Hematopoietic multipotent progenitor cell treated with erythropoietin and hydrocortisone succinate and interleukin-3 and kit ligand, for 15 days (in vitro differentiated cells): Measurements from ENCODE around the gene IAH1.

Source experiments
- DNase-seq: peaks from one replicate; pipeline ENCODE4 v3.0.0-alpha.2; 2015; ENCODE audit warnings: low spot score

IAH1 gene, protein sequence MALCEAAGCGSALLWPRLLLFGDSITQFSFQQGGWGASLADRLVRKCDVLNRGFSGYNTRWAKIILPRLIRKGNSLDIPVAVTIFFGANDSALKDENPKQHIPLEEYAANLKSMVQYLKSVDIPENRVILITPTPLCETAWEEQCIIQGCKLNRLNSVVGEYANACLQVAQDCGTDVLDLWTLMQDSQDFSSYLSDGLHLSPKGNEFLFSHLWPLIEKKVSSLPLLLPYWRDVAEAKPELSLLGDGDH

DNA sequence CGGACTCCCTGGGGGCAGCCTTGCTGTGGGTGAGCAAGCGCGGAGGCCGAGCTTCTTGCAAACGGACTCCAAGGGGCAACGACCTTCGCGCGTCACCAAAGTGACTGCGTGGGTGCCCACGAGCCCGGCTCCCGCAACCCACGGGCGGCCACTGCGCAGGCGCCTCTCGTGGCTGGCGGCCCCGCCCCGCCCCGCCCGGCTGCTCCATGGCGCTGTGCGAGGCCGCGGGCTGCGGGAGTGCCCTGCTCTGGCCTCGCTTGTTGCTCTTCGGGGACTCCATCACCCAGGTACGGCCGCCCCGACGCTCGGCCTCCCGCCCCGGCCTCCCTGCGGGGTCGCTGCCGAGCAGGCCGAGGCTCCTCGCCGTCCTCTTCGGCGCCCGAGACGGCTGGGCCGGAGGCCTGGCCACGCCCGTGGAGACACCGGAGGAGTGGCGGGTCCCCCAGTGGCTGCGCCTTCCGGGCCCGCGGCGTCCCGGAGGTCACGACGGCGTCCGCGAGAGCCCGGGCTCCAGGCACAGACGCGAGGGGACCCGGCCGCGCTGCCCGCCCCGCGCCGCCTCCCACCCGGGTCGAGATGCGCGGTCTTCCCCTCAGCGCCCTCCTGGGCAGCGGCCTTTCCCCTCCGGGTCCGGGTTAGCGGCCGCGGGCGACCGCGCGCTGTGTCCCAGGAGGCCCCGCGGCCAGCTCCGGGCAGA lies at the start of gene IAH1:
IAH1 (plus strand) TSS at position 191 of the 697 bp plus-strand sequence; CDS start at position 207, 16 bp downstream.
- DNase-seq = peak; percentile 68

- DNase-seq = no peak
Observed at GRCh38 chr2:9428965-9429577, 45.3 kb upstream of the IAH1 start.

DNA sequence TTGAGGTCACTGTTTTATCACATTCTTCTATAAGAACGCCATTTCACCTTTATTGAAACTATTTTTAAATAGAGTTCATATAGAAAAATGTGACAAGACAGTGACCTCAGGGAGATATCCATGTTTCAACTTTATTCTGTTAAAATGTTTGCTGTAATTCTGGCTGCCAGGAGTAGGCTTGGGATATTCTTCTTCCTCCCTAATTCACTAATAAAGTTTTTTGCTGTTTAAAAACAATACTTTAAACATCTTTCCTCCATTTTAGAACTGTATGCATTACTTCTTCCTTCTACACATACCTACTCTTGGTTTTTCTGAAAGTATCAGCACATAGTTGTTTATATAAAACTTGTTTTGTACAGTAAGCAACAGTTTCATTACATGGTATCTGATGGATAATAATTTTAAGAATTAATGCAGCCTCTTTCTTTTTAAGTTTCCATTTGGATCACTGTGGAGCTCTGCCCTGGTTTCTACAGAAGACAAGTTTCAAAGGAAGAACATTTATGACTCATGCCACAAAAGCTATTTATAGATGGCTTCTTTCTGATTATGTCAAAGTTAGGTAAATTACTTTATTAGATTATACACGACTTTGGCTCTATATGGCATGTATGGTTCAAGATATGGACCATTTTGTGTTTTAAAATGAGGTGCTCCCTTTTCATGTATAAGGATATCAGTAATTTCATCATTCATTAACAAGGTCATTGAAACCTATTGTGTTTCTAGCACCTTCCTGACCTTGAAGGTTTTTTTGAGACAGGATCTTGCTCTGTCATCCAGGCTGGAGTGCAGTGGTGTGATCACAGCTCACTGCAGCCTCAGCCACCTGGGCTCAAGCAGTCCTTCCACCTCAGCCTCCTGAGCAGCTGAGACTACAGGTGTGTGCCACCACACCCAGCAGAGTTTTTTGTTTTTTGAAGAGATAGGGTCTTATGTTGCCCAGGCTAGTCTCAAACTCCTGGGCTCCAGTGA lies 43.7 kb upstream of the IAH1 start:
- no peak for DNase-seq

- no peak for DNase-seq
Observed at GRCh38 chr2:9434489-9434888, 39.9 kb upstream of the IAH1 start.

- no peak for DNase-seq
Observed at GRCh38 chr2:9439536-9439935, 34.8 kb upstream of the IAH1 start.

DNA sequence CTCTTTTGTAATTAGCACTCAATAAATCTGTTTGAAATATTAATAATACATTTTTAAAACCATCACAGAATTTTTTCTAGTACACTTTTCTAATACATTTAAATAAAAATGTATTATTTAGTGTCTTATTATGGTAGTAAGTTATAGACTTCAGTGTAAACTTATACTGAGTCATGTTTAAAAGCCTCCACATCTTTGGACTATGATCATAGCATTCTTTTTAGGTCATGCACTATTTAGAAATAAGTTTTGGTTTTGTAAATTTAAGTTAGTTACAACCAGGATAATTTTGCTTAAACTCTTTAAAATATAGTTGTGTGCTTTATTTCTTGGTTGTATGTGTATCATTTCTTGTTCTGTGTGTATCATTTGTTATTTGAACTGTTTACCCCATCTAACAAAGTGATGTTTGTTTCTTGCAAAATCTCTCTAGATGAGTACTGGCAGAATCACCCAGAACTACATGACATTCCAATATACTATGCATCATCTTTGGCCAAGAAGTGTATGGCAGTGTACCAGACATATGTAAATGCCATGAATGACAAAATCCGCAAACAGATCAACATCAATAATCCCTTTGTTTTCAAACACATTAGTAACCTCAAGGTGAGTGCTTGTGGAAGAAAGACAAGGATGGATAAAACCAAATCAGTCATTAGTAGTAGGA lies 34.2 kb upstream of the IAH1 start:
- DNase-seq = no peak

DNA sequence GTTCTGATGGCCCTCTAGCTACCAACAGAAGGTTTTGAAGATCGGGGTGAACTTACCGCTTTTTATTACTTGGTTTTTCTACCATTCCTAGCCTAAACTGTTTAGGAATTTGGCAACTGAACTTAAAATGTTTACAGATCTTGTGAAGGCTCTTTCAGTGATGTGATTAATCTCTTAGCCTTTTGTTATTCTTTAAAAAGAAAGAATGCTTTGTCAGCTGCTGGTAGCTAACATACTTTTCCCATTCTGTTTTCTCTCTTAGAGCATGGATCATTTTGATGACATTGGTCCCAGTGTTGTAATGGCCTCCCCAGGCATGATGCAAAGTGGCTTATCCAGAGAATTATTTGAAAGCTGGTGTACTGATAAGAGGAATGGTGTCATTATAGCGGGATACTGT lies 32.8 kb upstream of the IAH1 start:
- no peak for DNase-seq

DNA sequence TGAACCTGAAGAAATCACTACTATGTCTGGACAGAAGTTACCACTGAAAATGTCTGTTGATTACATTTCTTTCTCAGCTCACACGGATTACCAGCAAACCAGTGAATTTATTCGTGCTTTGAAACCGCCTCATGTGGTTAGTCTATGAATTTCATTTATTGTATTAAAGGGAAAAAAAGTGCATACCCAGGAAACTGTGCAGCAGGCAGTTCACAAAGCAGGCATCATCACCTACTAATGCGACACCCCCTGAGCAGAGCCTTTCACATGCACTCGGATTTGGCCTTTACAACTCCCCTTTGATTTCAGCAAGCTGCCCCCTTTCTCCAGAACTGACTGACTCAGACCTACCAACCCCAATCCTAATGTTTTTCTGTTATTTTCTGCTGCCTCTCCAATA lies 30.8 kb upstream of the IAH1 start:
- no peak for DNase-seq

DNA sequence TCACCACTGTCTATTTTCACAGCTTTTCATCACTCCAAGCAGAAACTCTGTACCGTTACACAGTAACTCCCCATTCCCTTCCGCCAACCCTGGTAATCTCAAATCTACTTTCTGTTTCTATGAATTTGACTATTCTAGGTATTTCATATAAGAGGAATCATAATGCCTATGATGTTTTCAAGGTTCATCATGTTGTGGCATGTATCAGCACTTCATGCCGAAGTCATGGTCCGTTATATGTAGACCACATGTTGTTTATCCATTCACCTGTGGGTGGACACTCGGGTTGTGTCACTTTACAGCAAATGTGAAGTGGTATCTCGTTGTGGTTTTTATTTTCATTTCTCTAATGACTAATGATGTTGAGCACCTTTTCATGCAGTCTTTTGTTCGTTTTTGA lies 29.3 kb upstream of the IAH1 start:
- no peak for DNase-seq

DNA sequence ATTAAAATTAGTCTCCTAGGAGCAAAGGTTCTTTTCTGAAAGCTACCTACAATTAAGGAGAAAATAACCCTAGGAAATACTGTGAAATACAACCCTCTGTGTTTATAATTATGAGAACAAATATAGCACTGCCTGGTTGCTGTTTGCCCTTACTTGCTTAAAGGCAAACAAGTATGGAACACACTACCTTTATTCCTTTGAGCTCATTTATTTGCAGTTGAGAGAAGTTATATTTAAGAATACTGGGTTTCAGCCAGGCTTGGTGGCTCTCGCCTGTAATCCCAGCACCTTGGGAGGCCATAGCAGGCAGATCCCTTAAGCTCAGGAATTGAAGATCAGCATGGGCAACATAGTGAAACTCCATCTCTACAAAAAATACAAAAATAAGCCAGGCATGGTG lies 23.1 kb upstream of the IAH1 start:
- no peak for DNase-seq

DNA sequence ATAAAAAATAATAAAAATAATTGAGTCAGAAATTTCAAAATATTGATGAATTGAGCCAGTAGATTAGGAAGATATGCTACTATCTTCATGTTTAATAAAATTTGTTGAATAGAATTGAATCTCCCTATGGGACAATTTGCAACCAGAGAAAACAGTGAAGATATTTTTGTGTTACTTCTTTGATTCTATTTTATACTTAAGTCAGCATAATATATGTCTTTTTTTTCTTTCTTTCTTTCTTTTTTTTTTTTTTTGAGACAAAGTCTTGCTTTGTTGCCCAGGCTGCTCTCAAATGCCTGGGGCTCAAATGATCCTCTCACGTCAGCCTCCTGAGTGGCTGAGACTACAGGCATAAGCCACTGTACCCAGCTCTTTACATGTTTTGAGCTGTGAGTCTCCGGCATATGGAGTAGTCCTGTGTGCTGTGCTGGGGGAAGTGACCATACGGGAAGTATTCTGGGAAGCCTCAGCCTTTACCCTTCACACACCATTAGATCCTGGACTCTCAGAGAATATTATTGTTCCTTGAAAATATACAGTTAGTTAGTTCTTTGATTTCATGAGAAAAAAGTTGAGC lies 13.8 kb upstream of the IAH1 start:
- DNase-seq = no peak

- DNase-seq = no peak
Observed at GRCh38 chr2:9461079-9461478, 13.3 kb upstream of the IAH1 start.

DNA sequence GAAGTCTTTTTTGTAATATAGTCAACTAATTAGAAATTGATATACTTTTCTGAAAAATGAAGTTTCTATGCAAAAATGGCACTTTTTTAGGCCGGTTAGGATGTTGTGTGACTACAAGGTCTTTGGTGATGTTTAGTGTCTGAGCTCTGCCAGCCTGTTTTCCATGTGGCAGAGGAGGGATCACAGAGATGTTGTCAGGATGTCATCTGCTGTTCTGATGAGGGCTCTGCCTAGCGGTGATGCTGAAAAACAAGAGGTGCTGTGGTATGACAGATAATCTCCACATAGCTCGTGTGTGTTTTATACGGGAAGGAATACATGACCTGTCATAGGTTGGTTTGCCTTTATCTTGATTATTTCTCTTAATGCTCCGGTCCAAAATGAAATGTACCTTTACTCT lies 12.0 kb upstream of the IAH1 start:
- DNase-seq = no peak

DNA sequence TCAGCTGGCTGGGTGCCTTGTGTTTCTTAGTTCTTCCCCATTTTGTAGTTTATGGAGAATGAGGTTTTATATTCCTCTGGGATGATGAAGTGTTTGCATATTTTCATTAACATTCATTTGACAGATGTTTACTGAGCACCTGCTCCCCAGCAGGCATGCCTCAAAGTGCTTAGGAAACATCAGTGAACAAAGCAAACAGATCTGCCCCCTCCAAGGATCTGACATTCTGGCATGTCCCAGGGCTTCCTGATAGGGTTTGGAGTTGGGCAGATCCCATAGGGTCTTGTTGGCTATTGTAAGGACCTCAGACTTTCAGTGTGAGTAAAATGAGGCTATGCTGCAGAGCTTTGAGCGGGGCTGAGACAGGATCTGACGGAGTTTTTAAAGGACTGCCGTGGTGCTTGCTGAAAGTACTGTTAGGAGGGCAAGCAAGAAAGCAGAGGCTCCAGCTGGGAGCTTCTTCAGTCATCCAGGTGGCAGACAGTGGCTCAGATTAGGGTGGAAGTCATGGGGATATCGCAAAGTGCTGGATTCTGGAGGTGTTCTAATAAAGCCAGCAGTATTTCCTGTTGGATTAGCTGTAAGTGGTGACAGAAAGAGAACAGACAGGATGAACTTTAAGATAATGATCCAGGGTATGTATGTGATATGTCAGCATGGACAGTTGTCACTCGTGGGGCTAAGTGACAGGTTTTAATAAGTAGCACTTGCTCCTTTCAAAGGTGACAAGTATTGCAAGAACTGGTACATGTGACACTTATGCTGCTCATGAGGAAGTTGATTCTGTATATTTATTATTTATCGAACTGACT lies 11.3 kb upstream of the IAH1 start:
- no peak for DNase-seq

GRCh38 chr2:9463698-9464034 lies 10.7 kb upstream of the IAH1 start:
- DNase-seq = no peak

- DNase-seq = no peak
Observed at GRCh38 chr2:9465170-9465569, 9.2 kb upstream of the IAH1 start.

DNA sequence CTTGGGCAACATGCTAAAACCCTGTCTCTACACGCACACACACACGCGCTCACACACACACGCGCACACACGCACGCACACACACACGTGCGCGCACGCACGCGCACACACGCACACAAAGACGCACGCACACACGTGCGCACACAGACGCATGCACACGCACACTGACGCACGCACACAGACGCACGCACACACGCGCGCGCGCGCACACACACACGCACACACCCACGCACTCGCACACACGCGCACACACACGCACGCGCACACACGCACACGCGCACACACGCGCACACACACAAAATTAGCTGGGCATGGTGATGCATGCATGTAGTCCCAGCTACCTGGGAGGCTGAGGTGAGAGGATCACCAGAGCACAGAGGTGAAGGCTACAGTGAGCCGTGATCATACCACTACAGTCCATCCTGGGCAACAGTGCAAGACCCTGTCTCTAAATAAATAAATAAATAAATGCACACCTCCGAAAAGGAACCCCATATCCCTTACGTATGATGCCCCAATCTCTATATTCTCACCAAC lies 8.1 kb upstream of the IAH1 start:
- DNase-seq = no peak

- DNase-seq = no peak
Observed at GRCh38 chr2:9467687-9468086, 6.7 kb upstream of the IAH1 start.

- DNase-seq = no peak
Observed at GRCh38 chr2:9471206-9471605, 3.1 kb upstream of the IAH1 start.

GRCh38 chr2:9472511-9472910 lies 1.8 kb upstream of the IAH1 start:
- DNase-seq = peak; percentile 47
